K562 (cell line): ENCODE data around the gene TWIST1. TPM values are rescaled to one million over a fixed set of nuclear protein-coding genes. Genes with fewer than 3 reads are reported as not detected.

ENCODE experiments used
- BACH1 ChIP-seq: fragments of 200-800 bp; sonication (Bioruptor generic); IDR thresholded peaks from 2 replicates; pipeline ENCODE4 v1.6.1; 2016; ENCODE audit warnings: missing genetic modification characterization, missing compliant biosample characterization
- HEY1 ChIP-seq: fragments of 250-450 bp; sonication (Bioruptor Pico); IDR thresholded peaks from 2 replicates; pipeline ENCODE4 v1.5.0; 2020; ENCODE audit warnings: mild to moderate bottlenecking, moderate library complexity, borderline replicate concordance
- HNRNPL ChIP-seq: fragments of 200-400 bp; formaldehyde crosslinking; IDR thresholded peaks from 2 replicates; pipeline ENCODE4 v1.6.1; 2017; ENCODE audit warnings: low read depth, mild to moderate bottlenecking, low read length
- MAFF ChIP-seq: IDR thresholded peaks from 2 replicates; pipeline ENCODE4 v1.6.1; 2012; ENCODE audit warnings: low read length, improper control_type of control experiment
- MAFG ChIP-seq: fragments of 450-650 bp; conservative IDR thresholded peaks from 2 replicates; pipeline ENCODE4 v1.6.1; 2016; ENCODE audit warnings: missing genetic modification characterization, missing compliant biosample characterization
- MTA3 ChIP-seq: fragments of 450-650 bp; formaldehyde crosslinking; IDR thresholded peaks from 2 replicates; pipeline ENCODE4 v1.6.1; 2017; ENCODE audit warnings: mild to moderate bottlenecking, borderline replicate concordance
- NFIX ChIP-seq: fragments of 250-450 bp; sonication (Bioruptor Pico); IDR thresholded peaks from 2 replicates; pipeline ENCODE4 v1.4.0; 2020; ENCODE audit warnings: low read depth, mild to moderate bottlenecking, moderate library complexity
- PHB2 ChIP-seq: fragments of 450-650 bp; IDR thresholded peaks from 2 replicates; pipeline ENCODE4 v1.6.1; 2017; ENCODE audit warnings: low read depth
- ZKSCAN1 ChIP-seq: fragments of 150-350 bp; IDR thresholded peaks from 2 replicates; pipeline ENCODE4 v1.6.1; 2016; ENCODE audit warnings: low read depth, low read length
- ZNF184 ChIP-seq: sonication (generic); formaldehyde crosslinking; IDR thresholded peaks from 2 replicates; pipeline ENCODE4 v1.5.0; 2020; ENCODE audit warnings: missing genetic modification reagents
- polyA plus RNA-seq, 8 experiments: library from polyadenylated mRNA; depleted of rRNA in 4 of 8; stranded (reverse) in 5 of 8; unstranded in 3 of 8; fragments of >200 nt; fragmentation: Nextera tagmentation in 2 of 8; fragmentation: Illumina TruSeq in 1 of 8; extraction: Ambion mirVana in 2 of 8; extraction: Trizol in 1 of 8; gene quantifications; 2 replicates each; pipeline versions ENCODE4 v1.2.1 to v1.2.3, GENCODE V29; 2011 to 2014; ENCODE audit warnings: inconsistent platforms in 1 of 8, missing spikeins in 1 of 8
- total RNA-seq, 7 experiments: library from RNA; depleted of rRNA in 6 of 7; stranded (reverse); fragments of >200 nt in 6 of 7; fragmentation: Illumina TruSeq in 2 of 7; extraction: Trizol in 2 of 7; gene quantifications; 2 replicates each; pipeline versions ENCODE4 v1.2.1 to v1.2.3, GENCODE V29; 2011 to 2021; ENCODE audit warnings: low replicate concordance in 1 of 7
- TF ChIP-seq, protein P1 (sequence below), 2 experiments: fragments of 450-650 bp in 1 of 2; sonication (generic) in 1 of 2; formaldehyde crosslinking in 1 of 2; IDR thresholded peaks; 2 replicates each; pipeline versions ENCODE4 v1.7.1 to v1.9.0; 2016 to 2022; ENCODE audit warnings: inconsistent platforms in 1 of 2, mild to moderate bottlenecking in 1 of 2, missing genetic modification reagents in 1 of 2
- TF ChIP-seq, protein P2 (sequence below): IDR thresholded peaks from 3 replicates; pipeline ENCODE4 v1.6.1; 2011; ENCODE audit warnings: borderline replicate concordance, mild to moderate bottlenecking, moderate library complexity; ENCODE audit not compliant: insufficient read length; ENCODE audit errors: extremely low read depth

Gene TWIST1
- total and polyA plus RNA-seq, 9 of the 15 experiments (the other 6 are each of a cell fraction or from before 2014, with no cell fraction given), result 0.10 to 0.86 (median 0.15) TPM; not detected in 2

DNA sequence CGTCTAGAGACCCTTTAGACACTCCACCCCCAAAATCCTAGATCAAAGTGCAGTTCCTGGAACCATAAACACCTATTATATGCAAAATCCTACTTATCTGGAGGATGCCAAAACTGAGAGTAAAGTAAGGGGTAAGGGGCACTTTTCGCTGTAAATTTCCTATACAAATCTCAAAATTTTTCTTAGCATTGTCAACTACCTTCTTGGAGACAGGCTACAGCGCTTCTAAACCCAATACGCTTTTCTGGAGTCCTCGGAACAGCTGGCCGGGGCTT, 10.4 kb downstream of the TWIST1 start (continued):
- TF ChIP-seq, protein P1, sequence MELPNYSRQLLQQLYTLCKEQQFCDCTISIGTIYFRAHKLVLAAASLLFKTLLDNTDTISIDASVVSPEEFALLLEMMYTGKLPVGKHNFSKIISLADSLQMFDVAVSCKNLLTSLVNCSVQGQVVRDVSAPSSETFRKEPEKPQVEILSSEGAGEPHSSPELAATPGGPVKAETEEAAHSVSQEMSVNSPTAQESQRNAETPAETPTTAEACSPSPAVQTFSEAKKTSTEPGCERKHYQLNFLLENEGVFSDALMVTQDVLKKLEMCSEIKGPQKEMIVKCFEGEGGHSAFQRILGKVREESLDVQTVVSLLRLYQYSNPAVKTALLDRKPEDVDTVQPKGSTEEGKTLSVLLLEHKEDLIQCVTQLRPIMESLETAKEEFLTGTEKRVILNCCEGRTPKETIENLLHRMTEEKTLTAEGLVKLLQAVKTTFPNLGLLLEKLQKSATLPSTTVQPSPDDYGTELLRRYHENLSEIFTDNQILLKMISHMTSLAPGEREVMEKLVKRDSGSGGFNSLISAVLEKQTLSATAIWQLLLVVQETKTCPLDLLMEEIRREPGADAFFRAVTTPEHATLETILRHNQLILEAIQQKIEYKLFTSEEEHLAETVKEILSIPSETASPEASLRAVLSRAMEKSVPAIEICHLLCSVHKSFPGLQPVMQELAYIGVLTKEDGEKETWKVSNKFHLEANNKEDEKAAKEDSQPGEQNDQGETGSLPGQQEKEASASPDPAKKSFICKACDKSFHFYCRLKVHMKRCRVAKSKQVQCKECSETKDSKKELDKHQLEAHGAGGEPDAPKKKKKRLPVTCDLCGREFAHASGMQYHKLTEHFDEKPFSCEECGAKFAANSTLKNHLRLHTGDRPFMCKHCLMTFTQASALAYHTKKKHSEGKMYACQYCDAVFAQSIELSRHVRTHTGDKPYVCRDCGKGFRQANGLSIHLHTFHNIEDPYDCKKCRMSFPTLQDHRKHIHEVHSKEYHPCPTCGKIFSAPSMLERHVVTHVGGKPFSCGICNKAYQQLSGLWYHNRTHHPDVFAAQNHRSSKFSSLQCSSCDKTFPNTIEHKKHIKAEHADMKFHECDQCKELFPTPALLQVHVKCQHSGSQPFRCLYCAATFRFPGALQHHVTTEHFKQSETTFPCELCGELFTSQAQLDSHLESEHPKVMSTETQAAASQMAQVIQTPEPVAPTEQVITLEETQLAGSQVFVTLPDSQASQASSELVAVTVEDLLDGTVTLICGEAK (IDR thresholded peaks at IDR 0.05), result no peak
- TF ChIP-seq, protein P1 (CRISPR knock-in tag; IDR thresholded peaks at IDR 0.05), result no peak
- no peak for TF ChIP-seq BACH1
- no peak for TF ChIP-seq MTA3
- TF ChIP-seq HNRNPL, result no peak
- no peak for TF ChIP-seq PHB2
- no peak for TF ChIP-seq HEY1 (CRISPR knock-in tag)
- no peak for TF ChIP-seq MAFG (tag)
- TF ChIP-seq ZNF184 (CRISPR knock-in tag), result no peak
- TF ChIP-seq, protein P2, sequence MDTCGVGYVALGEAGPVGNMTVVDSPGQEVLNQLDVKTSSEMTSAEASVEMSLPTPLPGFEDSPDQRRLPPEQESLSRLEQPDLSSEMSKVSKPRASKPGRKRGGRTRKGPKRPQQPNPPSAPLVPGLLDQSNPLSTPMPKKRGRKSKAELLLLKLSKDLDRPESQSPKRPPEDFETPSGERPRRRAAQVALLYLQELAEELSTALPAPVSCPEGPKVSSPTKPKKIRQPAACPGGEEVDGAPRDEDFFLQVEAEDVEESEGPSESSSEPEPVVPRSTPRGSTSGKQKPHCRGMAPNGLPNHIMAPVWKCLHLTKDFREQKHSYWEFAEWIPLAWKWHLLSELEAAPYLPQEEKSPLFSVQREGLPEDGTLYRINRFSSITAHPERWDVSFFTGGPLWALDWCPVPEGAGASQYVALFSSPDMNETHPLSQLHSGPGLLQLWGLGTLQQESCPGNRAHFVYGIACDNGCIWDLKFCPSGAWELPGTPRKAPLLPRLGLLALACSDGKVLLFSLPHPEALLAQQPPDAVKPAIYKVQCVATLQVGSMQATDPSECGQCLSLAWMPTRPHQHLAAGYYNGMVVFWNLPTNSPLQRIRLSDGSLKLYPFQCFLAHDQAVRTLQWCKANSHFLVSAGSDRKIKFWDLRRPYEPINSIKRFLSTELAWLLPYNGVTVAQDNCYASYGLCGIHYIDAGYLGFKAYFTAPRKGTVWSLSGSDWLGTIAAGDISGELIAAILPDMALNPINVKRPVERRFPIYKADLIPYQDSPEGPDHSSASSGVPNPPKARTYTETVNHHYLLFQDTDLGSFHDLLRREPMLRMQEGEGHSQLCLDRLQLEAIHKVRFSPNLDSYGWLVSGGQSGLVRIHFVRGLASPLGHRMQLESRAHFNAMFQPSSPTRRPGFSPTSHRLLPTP, result no peak
- no peak for TF ChIP-seq MAFF
- TF ChIP-seq NFIX (CRISPR knock-in tag), result no peak
- no peak for TF ChIP-seq ZKSCAN1
- TF ChIP-seq, all 486 proteins: peak for 0
